OCI-LY7 (cell line): Measurements from ENCODE around the gene HNRNPK.

Experiments used
- CTCF ChIP-seq: fragments of 200-600 bp; sonication (generic); conservative IDR thresholded peaks from 2 replicates; pipeline ENCODE4 v1.5.1; 2014; ENCODE audit warnings: mild to moderate bottlenecking, antibody characterized with exemption, low read length, moderate library complexity, mixed read lengths
- EZH2phosphoT487 ChIP-seq: fragments of 200-600 bp; sonication (generic); IDR thresholded peaks from 2 replicates; pipeline ENCODE4 v1.6.1; 2018; ENCODE audit warnings: low read depth, borderline replicate concordance, mild to moderate bottlenecking, mixed run types, antibody characterized with exemption, low read length, moderate library complexity, mixed read lengths

- TF ChIP-seq CTCF (peak; percentile 89), EZH2phosphoT487 (no peak)
Observed at GRCh38 chr9:83937861-83938455, 42.1 kb downstream of the HNRNPK start.
